SKM-1 (cell line): ENCODE data around the gene RTCA.
A peak's percentile ranks its signal among the peaks of the same experiment; 100 is the strongest.
"Not testable (repeated sequence)": the region's sequence is repeated elsewhere in the genome, so short reads cannot be mapped to it uniquely, and the experiment has no call there.

Experiments
- DNase-seq: peaks from one replicate; lab custom pipeline; 2025; ENCODE audit not compliant: unreplicated experiment; lab: John Stamatoyannopoulos, UW

RTCA gene

GRCh38 chr1:100306735-100307313 lies 40.8 kb downstream of the RTCA start:
- DNase-seq, result no peak

DNA sequence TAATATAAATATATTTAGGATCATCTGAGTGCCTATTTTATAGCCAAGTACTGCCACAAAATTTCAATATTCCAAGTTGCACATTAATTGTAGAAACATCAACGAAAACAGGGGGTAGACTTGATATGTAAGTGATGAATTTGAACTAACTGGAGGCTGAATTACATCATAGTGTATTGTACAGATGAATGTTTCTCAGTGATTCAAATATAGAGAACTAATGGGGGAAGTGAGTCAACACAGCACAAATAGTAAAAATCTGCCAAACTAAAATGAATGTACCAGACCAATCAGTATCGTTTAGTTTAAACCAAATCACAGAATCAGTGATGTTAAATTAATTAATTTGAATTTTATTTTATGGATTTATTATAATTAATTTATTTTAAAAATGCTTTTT lies 42.8 kb downstream of the RTCA start:
- DNase-seq, result no peak

GRCh38 chr1:100309863-100310262 lies 43.8 kb downstream of the RTCA start:
- DNase-seq, result no peak

DNA sequence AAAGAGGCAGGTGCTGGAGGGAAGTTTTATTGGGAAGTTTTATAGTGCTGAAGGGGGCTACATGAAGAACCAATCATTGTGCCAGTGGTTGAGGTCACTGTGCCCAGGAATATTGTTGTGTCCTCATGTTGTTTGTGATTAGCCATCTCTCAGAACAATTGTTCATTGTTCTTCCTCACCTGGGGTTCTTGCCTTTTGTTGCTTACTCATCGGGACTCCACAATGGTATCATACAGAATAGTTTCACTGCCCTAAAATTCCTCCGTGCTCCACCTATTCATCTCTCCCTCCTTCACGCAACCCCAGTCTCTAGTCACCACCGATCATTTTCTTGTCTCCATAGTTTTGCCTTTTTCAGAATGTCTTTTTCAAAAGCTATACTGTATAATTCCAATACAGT lies 47.4 kb downstream of the RTCA start:
- DNase-seq, result no peak

DNA sequence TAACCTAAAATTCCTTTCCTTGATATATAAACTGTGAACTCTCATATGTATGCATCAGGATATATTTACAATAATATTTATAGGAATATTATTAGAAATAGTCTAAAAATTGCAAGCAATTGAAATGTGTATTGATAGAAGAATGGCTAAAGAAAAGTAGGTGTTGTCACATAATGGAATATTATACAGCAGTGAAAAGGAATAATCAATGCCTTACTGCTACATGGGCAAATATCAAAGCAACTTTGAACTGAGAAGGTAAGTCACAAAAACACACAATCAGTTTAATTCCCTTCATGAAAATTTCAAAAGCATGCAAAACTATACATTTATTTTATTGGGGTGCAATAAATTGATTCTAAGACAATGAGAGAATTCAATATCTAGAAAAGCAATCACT lies 50.6 kb downstream of the RTCA start:
- no peak for DNase-seq

GRCh38 chr1:100320311-100321099 lies 54.5 kb downstream of the RTCA start:
- no peak for DNase-seq

GRCh38 chr1:100321100-100321493 lies 55.1 kb downstream of the RTCA start:
- DNase-seq, result no peak

DNA sequence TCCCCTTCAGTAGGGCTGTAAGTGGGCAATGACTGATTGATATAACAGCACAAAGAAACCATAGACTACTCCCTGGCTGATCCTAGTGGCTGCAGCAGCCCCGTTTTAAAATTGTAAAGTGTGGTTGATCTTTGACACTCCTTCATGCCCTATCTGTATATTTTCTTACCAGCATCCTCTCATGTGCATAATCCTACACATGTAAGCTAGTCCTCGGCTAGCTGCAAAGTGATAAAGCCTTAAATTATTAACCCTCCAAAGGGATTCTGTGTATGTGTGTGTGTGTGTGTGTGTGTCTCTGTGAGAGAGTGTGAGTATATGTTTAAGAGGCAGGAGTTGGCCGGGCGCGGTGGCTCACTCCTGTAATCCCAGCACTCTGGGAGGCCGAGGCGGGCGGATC lies 55.5 kb downstream of the RTCA start:
- DNase-seq, result no peak

- no peak for DNase-seq
These were observed 56.6 kb downstream of the RTCA start for GRCh38 chr1:100322436-100323211.

DNA sequence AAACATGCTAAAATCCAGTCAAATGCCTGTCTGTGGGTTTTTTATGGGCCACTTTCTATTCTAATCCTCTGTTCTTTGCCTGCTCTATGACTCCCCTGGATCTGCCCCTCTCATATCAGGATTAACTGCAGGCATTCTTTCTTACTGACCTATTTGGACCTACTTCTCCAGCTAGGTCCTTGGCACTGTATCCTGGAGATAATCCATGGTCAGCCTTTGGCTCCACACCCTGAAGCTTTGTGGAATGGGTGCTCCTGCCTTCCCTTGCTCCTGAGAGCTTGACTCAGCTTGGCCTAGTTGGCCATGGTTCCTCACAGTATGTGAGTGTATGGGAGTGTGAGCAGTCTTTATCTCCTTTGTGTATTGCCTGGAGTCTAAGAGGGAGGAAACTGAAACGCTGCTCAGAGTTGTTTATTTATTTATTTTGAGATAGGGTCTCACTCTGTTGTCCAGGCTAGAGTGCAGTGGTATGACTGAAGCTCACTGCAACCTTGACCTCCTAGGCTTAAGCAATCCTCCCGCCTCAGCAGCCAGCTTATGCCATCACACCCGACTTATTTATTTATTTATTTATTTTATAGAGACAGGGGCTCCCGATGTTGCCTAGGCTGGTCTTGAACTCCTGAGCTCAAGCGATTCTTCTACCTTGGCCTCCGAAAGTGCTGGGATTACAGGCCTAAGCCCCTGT lies 57.5 kb downstream of the RTCA start:
- no peak for DNase-seq

- DNase-seq, result no peak
These were observed 59.7 kb downstream of the RTCA start for GRCh38 chr1:100325415-100326324.

DNA sequence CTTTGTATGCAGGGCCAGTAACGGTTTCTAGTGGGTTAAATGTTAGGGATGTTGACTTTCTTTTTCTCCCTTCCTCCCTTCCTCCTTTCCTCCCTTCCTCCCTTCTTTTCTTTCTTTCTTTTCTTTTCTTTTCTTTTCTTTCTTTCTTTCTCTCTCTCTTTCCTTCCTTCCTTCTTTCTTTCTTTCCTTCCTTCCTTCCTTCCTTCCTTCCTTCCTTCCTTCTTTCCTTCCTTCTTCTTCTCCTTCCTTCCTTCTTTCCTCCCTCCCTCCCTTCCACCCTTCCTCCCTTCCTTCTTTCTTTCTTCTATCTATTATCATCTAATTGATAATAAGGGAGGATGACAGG lies 60.3 kb downstream of the RTCA start:
- DNase-seq, result not testable (repeated sequence)

DNA sequence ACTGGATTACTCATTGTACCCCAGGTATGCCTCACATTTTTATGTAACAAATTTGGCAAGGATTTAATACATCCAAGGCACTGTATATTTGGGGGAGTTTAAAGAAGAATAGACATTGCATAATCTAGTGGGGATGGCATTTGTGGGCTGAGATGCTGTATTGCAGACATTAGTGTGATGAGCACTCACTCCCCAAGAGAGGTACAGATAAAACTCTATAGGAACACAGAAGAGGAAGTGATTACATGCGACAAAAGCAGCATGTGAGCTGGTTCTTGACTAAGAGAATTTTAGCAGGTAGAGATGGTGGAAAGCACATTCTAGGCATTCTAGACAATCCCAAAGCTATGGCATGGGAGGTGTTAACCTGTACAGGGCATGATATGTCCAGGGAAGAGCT lies 62.1 kb downstream of the RTCA start:
- DNase-seq, result peak; percentile 42

GRCh38 chr1:100331146-100331545 lies 65.1 kb downstream of the RTCA start:
- not testable (repeated sequence) for DNase-seq

- no peak for DNase-seq
These were observed 66.3 kb downstream of the RTCA start for GRCh38 chr1:100332331-100332730.

GRCh38 chr1:100335436-100335835 lies 69.4 kb downstream of the RTCA start:
- DNase-seq, result no peak

- DNase-seq, result not testable (repeated sequence)
These were observed 71.9 kb downstream of the RTCA start for GRCh38 chr1:100337878-100338277.

DNA sequence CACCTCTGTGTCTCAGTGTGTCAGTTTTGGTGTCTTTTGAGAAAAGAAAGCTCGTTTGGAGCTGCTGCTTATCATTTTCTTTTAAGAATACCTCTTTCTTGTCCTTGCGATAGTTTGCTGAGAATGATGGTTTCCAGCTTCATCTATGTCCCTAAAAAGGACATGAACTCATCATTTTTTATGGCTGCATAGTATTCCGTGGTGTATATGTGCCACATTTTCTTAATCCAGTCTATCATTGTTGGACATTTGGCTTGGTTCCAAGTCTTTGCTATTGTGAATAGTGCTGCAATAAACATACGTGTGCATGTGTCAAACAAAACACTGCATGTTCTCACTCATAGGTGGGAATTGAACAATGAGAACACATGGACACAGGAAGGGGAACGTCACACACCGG lies 73.7 kb downstream of the RTCA start:
- not testable (repeated sequence) for DNase-seq

GRCh38 chr1:100340494-100340893 lies 74.5 kb downstream of the RTCA start:
- DNase-seq, result no peak

GRCh38 chr1:100342348-100342747 lies 76.3 kb downstream of the RTCA start:
- DNase-seq, result no peak
